NCI-H2227 (cell line): ENCODE measurements around the gene DPP6.

Experiments
- DNase-seq: peaks from one replicate; lab custom pipeline; 2025; ENCODE audit not compliant: unreplicated experiment; lab: John Stamatoyannopoulos, UW

The DPP6 gene

DNA sequence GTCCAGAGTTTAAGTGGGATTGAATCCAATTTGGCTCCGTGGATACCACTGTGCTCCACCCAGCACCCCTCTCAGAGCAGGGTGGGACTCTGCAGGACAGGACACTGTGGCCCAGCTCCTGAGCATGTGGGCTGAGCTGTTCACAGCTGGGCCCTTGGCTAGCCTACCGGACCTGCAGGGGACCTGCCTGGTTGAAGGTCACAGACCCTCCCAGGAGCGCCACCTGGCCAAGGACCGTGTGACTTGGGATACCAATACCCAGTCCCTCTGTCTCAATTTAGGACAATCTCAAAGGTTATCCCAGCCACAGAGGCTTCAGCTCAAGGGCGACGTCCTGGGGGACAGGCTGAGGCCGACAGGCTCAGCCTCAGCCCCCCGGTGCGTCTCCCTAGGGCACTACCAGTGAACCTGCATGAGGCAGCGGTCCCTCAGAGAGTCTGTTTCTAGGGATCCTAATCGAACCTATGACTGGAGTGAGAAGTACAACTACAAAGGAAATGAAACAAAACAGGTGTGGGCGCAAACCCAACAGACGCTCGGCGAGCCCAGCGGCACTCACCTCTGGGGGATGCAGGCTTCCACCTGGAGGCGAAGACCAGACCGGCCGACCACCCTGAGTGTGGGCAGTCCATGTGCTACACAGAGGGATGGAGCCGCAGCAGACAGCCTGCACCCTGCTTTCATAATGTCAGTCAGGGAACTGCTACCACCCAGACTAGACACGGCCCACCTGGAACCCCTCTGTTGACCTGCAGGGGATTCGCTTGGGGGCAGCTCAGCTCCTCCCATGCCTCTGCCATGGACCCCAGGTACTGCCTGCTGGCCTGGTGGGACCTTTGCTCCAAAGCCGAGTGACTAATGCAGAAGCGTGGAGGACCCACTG, 847.0 kb downstream of the DPP6 start:
- no peak for DNase-seq

DNA sequence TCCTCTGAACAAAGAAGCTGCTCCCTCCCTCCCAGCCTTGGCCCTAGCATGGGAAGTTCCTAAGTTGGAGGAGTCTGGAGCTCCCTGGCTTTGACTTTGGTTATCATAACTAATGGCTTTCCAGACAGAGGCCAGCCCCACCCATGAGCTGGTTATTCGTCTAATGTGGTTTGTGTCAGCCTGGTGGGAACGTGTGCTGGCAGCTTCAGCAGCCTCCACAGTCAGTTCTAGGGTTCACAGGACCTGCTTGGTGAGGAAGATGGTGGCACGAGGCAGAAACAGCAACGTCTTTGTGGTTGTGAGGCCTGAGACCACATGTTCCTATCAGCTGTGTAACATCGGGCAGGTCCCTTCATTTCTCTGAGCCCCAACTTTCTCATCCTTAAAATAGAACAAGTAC, 847.7 kb downstream of the DPP6 start:
- no peak for DNase-seq

DNA sequence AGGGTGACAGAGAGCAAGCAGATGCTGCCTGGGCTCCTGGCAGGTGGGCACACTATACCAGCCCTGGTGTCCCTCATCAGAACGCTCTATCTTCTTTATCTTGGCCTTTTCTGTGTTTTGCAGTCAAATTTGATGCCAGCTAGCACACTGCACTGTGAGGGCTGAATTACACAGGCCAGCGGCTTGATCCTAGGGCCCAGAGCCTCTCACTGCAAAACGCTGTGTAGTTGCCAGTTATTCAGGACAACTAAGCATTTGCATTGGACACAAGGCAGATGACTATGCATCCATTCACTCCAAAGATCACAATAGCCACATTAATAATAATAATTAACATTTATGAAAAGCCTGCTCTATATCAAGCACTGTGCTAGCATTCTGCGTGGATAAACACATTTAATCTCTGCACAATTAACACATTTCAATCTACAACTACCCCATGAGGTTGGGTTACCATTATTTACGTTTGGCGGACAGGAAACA, 850.4 kb downstream of the DPP6 start:
- no peak for DNase-seq

DNA sequence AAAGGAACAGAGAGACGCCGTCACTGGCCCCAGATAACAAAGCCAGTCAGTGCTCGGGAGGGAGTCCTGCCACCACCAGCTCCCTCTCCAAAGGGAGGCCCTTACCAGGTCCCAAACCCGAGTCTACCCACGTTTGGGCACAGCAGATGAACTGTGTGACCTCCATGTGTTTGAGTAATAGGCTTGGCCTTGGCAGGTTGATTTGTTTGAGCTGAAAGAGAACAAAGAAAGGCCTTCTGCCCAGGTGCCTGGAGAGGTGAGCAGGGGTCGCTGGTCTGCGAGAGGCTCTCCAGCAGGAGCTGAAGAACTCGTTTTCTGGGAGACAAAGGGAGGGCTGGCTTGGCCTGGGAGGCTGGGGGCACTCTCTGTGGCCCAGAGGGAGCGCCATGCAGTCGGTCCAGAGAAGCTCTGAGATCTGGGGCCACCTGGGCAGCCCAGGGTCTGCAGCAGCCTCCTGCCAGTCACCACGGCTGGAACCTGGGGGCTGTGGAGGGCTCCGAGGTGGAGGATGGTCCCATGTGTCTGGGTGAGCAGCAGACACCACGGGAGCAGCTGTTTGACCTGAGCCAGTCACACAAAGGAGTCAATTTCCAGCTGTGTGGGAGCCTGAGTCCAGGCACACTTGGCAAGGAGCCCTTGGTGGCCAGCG, 851.0 kb downstream of the DPP6 start:
- no peak for DNase-seq

- no peak for DNase-seq
Measured at GRCh38 chr7:154905146-154905545, 852.9 kb downstream of the DPP6 start.

DNA sequence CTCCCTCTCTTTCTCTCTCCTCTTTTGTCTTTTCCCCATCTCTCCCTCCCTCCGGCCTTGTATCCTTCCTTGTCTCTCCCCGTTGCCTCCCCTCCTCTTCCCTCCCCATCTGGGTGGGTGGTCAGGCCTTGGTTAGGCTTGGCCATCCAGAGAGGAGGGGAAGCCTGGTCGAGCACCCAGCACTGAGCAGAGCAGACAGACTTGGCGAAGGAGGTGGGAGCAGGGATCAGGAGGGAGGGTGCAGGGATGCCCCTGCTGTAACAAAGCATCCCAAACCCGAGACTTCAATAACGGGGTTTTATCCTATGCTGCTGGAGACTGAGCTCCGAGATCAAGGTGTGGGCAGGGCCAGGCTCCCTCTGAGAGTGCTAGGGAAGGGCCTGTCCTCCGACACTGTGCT, 853.4 kb downstream of the DPP6 start:
- DNase-seq = no peak

GRCh38 chr7:154906201-154906600, 854.0 kb downstream of the DPP6 start:
- DNase-seq = no peak

- DNase-seq = no peak
Measured at GRCh38 chr7:154906736-154907355, 854.6 kb downstream of the DPP6 start.

DNA sequence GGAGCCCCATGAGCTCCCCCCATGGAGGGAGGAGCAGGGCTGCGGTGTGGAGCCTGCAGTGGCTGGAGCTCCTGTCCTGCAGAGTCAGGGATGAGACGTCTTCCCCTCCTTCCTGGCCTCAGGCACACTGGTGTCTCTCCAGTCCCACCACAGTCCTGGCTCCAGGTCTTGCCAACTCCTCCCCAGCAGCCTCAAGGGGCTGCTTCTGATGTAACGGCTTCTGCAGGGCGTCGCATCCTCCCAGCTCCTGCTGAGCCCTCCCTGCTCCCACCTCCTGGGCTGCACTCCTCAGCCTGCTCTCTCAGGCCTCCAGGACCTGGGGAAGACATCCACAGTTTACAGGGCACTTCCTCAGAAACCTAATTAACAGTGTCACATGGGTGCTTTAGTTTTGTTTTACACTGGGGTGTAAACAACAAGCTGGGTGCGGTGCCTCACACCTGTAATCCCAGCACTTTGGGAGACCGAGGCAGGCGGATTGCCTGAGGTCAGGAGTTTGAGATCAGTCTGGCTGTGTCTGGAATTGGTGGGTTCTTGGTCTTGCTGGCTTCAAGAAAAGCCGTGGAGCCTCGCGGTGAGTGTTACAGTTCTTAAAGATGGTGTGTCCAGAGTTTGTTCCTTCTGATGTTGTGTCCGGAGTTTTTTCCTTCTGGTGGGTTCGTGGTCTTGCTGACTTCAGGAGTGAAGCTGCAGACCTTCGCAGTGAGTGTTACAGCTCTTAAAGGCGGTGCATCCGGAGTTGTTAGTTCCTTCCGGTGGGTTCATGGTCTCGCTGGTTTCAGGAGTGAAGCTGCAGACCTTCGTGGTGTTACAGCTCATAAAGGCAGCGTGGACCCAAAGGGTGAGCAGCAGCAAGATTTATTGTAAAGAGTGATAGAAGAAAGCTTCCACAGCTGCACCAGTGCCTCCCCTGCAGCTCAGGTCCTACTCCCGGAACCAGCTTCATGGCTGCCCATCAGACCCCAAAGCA, 855.7 kb downstream of the DPP6 start:
- DNase-seq = no peak

DNA sequence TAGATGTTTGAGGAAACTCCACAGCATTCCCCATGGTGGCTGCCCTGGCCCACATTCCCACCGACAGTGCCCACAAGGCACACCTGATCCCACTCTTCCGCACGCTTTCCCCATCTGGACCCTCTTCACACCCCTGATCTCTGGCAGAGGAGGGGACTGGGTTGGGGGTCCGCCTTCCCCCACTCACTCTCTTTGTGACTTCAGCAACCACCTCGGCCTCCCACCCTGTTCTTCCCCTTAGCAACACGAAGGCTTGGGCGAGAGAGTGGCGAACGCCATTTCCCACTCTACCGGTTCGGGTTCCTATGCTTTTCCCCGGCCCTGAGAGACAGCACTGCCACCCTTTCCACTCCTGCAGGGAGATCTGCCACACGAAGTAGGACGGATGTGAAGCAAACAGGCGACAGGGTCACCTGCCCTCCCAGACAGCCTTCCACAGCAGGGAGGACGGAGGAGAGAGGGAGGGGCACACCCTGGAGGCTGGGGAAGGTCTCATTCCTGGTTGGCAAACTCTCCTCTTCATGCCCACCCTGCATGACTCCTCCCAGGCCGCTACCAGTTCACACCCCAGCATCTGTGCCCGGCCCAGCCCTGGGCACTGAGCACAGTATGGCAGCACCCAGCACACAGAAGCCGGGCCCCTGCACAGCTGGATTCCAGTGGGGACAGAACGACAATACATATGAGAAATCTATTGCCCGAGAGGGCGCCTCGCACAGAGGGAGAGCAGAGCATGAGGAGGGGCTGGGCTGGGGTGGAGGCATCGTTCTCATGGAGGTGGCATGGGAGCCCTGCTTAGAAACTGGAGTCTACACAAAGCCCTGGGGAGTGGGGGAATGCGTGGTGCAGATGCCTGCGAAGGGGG, 857.3 kb downstream of the DPP6 start:
- no peak for DNase-seq

- no peak for DNase-seq
Measured at GRCh38 chr7:154910125-154910524, 857.9 kb downstream of the DPP6 start.

- no peak for DNase-seq
Measured at GRCh38 chr7:154910977-154911376, 858.8 kb downstream of the DPP6 start.

GRCh38 chr7:154911411-154911810, 859.2 kb downstream of the DPP6 start:
- DNase-seq = no peak

GRCh38 chr7:154911862-154912455, 859.8 kb downstream of the DPP6 start:
- no peak for DNase-seq

DNA sequence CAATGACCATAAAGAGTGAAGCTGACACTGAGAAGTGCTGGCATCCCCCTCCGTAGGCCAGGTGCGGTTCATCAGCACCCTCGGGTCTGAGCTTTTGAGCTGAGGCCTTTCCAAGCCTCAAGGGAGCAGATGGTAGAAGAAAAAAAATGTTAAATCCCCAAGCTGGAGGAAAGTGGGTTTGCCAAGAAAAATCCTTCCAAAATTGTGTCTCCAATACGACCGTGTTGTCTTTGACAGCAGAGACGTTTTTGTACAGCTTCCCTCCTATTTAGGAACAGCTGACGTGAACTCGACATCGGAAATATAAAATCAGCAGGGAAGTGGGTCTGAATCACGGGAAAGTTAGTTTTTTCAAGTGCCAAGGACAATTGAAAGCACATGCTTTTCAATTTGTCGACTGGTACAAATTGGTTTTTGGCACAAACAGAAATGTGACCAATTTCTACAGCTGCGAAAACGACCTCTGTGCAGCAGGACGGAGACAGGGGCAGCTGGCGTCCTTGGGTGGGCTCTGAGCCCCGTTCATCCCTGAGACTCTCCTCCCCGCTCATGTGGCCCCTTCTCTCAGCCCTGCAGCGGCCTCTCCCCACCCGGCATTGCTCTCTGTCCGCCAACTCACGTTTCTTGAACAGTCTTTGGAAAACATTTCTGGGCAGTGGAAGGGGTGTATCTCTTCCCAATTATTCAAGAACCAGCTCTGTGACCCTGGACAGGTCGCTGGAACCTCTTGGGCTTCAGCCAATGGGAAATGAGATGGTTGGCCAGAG, 860.9 kb downstream of the DPP6 start:
- no peak for DNase-seq

DNA sequence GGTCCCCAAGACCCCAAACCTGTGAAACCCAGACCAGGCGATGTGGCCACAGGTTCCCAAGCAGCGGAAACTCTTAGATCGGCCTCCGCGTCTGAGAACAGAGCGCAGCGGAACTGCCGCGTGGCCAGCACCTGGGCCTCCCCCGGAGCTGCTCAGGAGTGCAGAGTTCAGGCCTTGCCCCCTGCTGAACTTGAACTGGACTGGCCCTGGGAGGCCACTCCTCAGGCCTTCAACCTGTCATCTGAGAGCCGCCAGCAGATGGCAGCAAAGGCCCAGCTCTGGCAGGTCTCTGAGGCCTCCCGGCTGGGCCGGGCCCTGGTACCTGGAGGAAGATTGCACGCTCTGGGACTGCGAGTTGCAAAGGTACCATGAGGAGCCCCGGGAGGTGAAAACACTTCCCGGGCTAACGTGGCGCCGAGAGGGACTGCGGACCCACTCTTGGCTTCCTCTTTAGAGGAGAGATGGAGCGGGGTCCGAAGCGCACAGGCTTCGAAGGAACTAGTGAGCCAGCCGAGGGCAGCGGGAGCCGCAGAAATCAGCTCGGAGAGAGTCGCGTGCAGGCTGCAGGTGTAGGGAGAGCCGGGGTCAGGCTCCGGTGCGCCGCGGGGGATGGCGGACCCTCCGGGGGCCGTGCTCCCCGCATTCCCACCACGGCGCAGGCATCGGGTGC, 861.6 kb downstream of the DPP6 start:
- DNase-seq = peak; percentile 70

- no peak for DNase-seq
Measured at GRCh38 chr7:154914308-154914995, 862.3 kb downstream of the DPP6 start.

GRCh38 chr7:154914996-154915380, 862.8 kb downstream of the DPP6 start:
- no peak for DNase-seq
